RWPE2 (cell line): ENCODE data around the gene ROBO2.

ENCODE experiments used
- ATAC-seq: fragments of 200-7000 bp; cut with Tn5 transposase; 3 replicates; pipeline ENCODE4 v1.9.1; 2021; ENCODE audit warnings: low read depth
- DNase-seq: peaks from one replicate; pipeline ENCODE4 v3.0.0-alpha.2; 2020; ENCODE audit warnings: low spot score
- H3K27ac ChIP-seq: fragments of 450-650 bp; 2 replicates; pipeline ENCODE4 v1.5.1; 2017; ENCODE audit warnings: mild to moderate bottlenecking; ENCODE audit not compliant: poor library complexity, severe bottlenecking
- H3K27me3 ChIP-seq: fragments of 250-450 bp; sonication (Bioruptor Pico); 2 replicates; pipeline ENCODE4 v1.5.1; 2021; ENCODE audit warnings: mild to moderate bottlenecking, moderate library complexity; ENCODE audit not compliant: insufficient read depth, poor library complexity, severe bottlenecking
- H3K36me3 ChIP-seq: fragments of 250-450 bp; sonication (Bioruptor Pico); 2 replicates; pipeline ENCODE4 v1.5.1; 2020; ENCODE audit warnings: low read depth, mild to moderate bottlenecking, moderate library complexity
- H3K4me1 ChIP-seq: fragments of 250-450 bp; sonication (Bioruptor Pico); 2 replicates; pipeline ENCODE4 v1.5.1; 2021; ENCODE audit warnings: mild to moderate bottlenecking, moderate library complexity; ENCODE audit not compliant: insufficient read depth, poor library complexity, severe bottlenecking
- H3K4me3 ChIP-seq: fragments of 250-450 bp; sonication (Bioruptor Pico); 2 replicates; pipeline ENCODE4 v1.5.1; 2021; ENCODE audit warnings: mild to moderate bottlenecking, moderate library complexity; ENCODE audit not compliant: severe bottlenecking
- H3K9me3 ChIP-seq: fragments of 250-450 bp; sonication (Bioruptor Pico); 2 replicates; pipeline ENCODE4 v1.5.1; 2021; ENCODE audit warnings: mild to moderate bottlenecking, moderate library complexity; ENCODE audit not compliant: severe bottlenecking
- CTCF ChIP-seq: fragments of 450-650 bp; IDR thresholded peaks from one replicate; pipeline ENCODE4 v1.5.1; 2017; ENCODE audit warnings: mild to moderate bottlenecking, moderate library complexity; ENCODE audit not compliant: poor library complexity, severe bottlenecking

The ROBO2 gene

GRCh38 chr3:77456906-77457305, 417.0 kb downstream of the ROBO2 start:
- Histone ChIP-seq H3K27ac (no peak overlapping the region), H3K9me3 (no peaks in the 10 kb centered on the region), H3K27me3 (no peaks in the 10 kb centered on the region), H3K36me3 (no peaks in the 10 kb centered on the region), H3K4me3 (no peak overlapping the region), H3K4me1 (no peaks in the 10 kb centered on the region)
- no peak for ATAC-seq
- DNase-seq: no peak
- no peak for TF ChIP-seq CTCF

- Histone ChIP-seq H3K27me3 (no peaks in the 10 kb centered on the region), H3K9me3 (no peaks in the 10 kb centered on the region), H3K27ac (no peak overlapping the region), H3K4me1 (no peaks in the 10 kb centered on the region), H3K4me3 (no peak overlapping the region), H3K36me3 (no peaks in the 10 kb centered on the region)
- no peak for ATAC-seq
- no peak for DNase-seq
- no peak for TF ChIP-seq CTCF
These were observed 420.0 kb downstream of the ROBO2 start for GRCh38 chr3:77459926-77460325.

DNA sequence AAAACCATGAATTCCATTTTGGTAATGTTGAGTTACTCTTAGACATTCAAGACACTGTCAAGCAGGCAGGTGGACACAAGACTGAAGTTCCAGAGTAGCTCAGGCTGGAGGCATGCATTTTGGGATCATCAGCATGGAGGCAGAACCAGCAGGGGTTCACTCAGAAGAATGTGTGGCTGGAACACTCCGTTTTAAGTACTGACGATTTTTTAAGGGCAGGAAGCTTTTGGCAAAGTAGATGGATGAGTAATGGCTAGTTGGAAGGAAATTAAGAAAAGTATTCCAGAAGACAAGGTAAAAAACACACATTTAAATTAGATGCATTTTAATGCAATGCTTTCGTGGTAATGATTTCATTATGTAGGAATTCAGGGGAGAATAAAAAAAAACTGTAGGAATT, 420.4 kb downstream of the ROBO2 start:
- DNase-seq (no peak), ATAC-seq (no peak)
- TF ChIP-seq CTCF: no peak
- no peak overlapping the region for H3K27ac ChIP-seq
- H3K36me3 ChIP-seq: no peaks in the 10 kb centered on the region
- H3K4me3 ChIP-seq: no peak overlapping the region
- no peaks in the 10 kb centered on the region for H3K27me3 ChIP-seq
- no peaks in the 10 kb centered on the region for H3K4me1 ChIP-seq
- no peaks in the 10 kb centered on the region for H3K9me3 ChIP-seq

GRCh38 chr3:77462951-77463350, 423.1 kb downstream of the ROBO2 start:
- no peaks in the 10 kb centered on the region for H3K4me1 ChIP-seq
- H3K27ac ChIP-seq: no peak overlapping the region
- no peak for TF ChIP-seq CTCF
- ATAC-seq (no peak), DNase-seq (no peak)
- H3K9me3 ChIP-seq: no peaks in the 10 kb centered on the region
- H3K36me3 ChIP-seq: no peaks in the 10 kb centered on the region
- H3K27me3 ChIP-seq: no peaks in the 10 kb centered on the region
- no peak overlapping the region for H3K4me3 ChIP-seq

- no peaks in the 10 kb centered on the region for H3K9me3 ChIP-seq
- ATAC-seq (no peak), DNase-seq (no peak)
- H3K27ac ChIP-seq: no peak overlapping the region
- H3K4me3 ChIP-seq: no peak overlapping the region
- TF ChIP-seq CTCF: no peak
- H3K4me1 ChIP-seq: no peaks in the 10 kb centered on the region
- H3K27me3 ChIP-seq: no peaks in the 10 kb centered on the region
- H3K36me3 ChIP-seq: no peaks in the 10 kb centered on the region
These were observed 424.3 kb downstream of the ROBO2 start for GRCh38 chr3:77464111-77464688.
